ENCODE results near the gene MAML2.

DNA sequence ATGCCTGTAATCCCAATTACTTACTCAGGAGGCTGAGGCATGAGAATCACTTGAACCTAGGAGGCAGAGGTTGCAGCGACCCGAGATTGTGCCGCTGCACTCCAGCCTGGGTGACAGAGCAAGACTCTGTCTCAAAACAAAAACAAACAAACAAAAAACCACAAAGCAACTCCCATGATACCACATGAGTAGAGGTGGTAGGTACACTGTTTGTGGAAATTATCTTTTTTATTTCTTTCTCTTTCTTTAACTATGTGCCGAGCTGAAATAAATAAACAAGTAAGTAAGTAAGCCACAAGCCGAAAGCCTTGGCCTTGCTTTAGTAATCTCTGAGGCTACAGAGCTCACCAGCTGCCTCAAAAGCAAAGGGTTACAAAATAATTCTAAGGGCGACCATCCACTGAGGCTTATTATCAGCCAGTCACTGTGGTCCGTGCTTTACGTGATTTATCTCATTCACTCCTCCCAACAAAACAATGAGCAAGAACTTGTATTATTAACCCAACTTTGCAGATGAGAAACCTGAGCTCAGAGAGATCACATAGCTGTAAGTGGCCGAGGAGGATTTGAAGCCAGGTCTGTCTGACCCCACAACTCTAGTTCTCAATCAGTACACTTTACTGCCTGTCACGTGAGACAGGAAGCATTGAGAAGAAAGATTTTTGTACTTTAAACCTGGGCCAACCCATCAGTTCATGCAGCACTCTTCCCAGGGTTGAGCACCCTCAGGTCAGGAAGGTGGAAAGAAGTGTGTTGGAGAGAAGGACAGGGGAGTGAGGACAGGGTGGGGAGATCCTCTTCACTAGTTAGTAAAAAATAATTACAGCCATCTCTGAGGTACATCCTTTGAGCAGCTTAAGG, 349.3 kb downstream of the MAML2 start:
- TF ChIP-seq EZH2 (IDR thresholded peaks at IDR 0.05; ENCODE audit: borderline replicate concordance, low read depth, low read length, severe bottlenecking) (no peak), CTCF (IDR thresholded peaks at IDR 0.05; ENCODE audit: borderline replicate concordance, extremely low read depth, low read length, poor library complexity, severe bottlenecking) (no peak)

Measured in DND-41 (cell line).